Measurements from ENCODE around the gene BAIAP2L1. TPM values are rescaled to one million over a fixed set of nuclear protein-coding genes. Genes with fewer than 3 reads are reported as not detected.

BAIAP2L1 gene
- total and polyA plus RNA-seq, 2 donors (not counting 3 experiments of a cell fraction or from before 2014, with no cell fraction given) = 0.32 to 1.1 TPM

GRCh38 chr7:98282703-98283102 is 118.2 kb downstream of the BAIAP2L1 start:
- intact Hi-C loops (cut with micrococcal nuclease) = loop anchor here (2.0 to 5.0 kb wide), 4 partner anchors 72 to 135 kb away; partner anchors contain the start of gene BAIAP2L1
- TF ChIP-seq CTCF (IDR thresholded peaks at IDR 0.05; ENCODE audit: extremely low read depth in 1 of 2, insufficient read depth in 1 of 2, low read depth in 1 of 2, low read length in 2 of 2) (no peak), MYC (IDR thresholded peaks at IDR 0.05; ENCODE audit: low read depth, low read length) (no peak), JUN (IDR thresholded peaks at IDR 0.05; ENCODE audit: borderline replicate concordance, insufficient read depth, insufficient read length, low read depth) (no peak), POLR2AphosphoS5 (IDR thresholded peaks at IDR 0.05; ENCODE audit: insufficient read depth, low read depth, low read length) (no peak), EZH2 (IDR thresholded peaks at IDR 0.05; ENCODE audit: borderline replicate concordance, low read depth, low read length, severe bottlenecking) (no peak), MAX (IDR thresholded peaks at IDR 0.05; ENCODE audit: insufficient read depth, insufficient read length) (no peak), GATA2 (IDR thresholded peaks at IDR 0.05; ENCODE audit: insufficient read depth, insufficient read length, low read depth, low read length) (no peak), POLR2A (IDR thresholded peaks at IDR 0.05; ENCODE audit: low read depth, low read length) (no peak), FOS (IDR thresholded peaks at IDR 0.05; ENCODE audit: borderline replicate concordance, insufficient read depth, low read length) (no peak)
- Histone ChIP-seq H3K9me3 (replicated peaks; ENCODE audit: control insufficient read depth, insufficient read depth, low read length) (no peaks in the 10 kb centered on the region), H3K36me3 (ENCODE audit: control insufficient read depth in 2 of 2, extremely low read depth in 1 of 2, insufficient read depth in 2 of 2, low read length in 2 of 2) (peaks cover 0 to 16% of the 10 kb centered on the region in 2 experiments), H3K4me1 (ENCODE audit: control insufficient read depth, extremely low read depth, insufficient read depth, low read length) (peaks cover 38% of the 10 kb centered on the region), H3K4me3 (replicated peaks in 1 of 3; ENCODE audit: insufficient read depth in 1 of 3, low read depth in 1 of 3, low read length in 3 of 3) (peak overlapping the region; percentile 20 to 95 (median 83)), H3K9ac (replicated peaks; ENCODE audit: extremely low read depth, insufficient read depth, low read length) (peak overlapping the region; percentile 87), H3K4me2 (ENCODE audit: insufficient read depth, low read length) (peak overlapping the region; percentile 87), H3K79me2 (ENCODE audit: control insufficient read depth, insufficient read depth, low read length) (peaks cover 58% of the 10 kb centered on the region), H3K27me3 (ENCODE audit: control insufficient read depth in 2 of 2, insufficient read depth in 2 of 2, low read length in 2 of 2) (no peaks in the 10 kb centered on the region), H4K20me1 (replicated peaks; ENCODE audit: control insufficient read depth, extremely low read depth, insufficient read depth, low read length) (no peaks in the 10 kb centered on the region), H2AFZ (ENCODE audit: low read depth, low read length) (no peak overlapping the region), H3K9me1 (replicated peaks; ENCODE audit: control insufficient read depth, extremely low read depth, insufficient read depth, low read length) (no peaks in the 10 kb centered on the region), H3K27ac (ENCODE audit: insufficient read depth, low read depth, low read length) (peak overlapping the region; percentile 72)
- no peak for FAIRE-seq
- dilution Hi-C loops (cut with MboI; ENCODE audit: extremely low pct_ligation_motif_present, low sequenced_read_pairs) = no loop called here
- TSS peak; percentile 81 for BruUV-seq (replicated peaks)
- ChIA-PET POLR2A (no interaction called here), CTCF (interaction anchor here (0.9 to 2.6 kb wide), 6 partner anchors 16 to 136 kb away, joined by 3 to 7 read pairs (median 4); partner anchors contain the start of gene BAIAP2L1)
- peak; percentile 41 for DNase-seq (ENCODE audit: low read depth, low spot score)

All from endothelial cell of umbilical vein (primary cell).